Mesendoderm (in vitro differentiated cells): ENCODE results near the gene MEF2C.

ENCODE experiments used
- DNase-seq: peaks from one replicate; pipeline ENCODE4 v3.0.0; 2013
- H2AK5ac ChIP-seq: 2 replicates; pipeline ENCODE4 v1.6.1; 2013; ENCODE audit warnings: low read length, inconsistent platforms
- H2BK120ac ChIP-seq: 2 replicates; pipeline ENCODE4 v1.6.1; 2013; ENCODE audit warnings: low read depth, mild to moderate bottlenecking, low read length, moderate library complexity, mixed read lengths
- H2BK15ac ChIP-seq: replicated peaks from 2 replicates; pipeline ENCODE4 v1.6.1; 2013; ENCODE audit warnings: low read depth, mild to moderate bottlenecking, moderate library complexity
- H2BK5ac ChIP-seq: 2 replicates; pipeline ENCODE4 v1.6.1; 2013; ENCODE audit warnings: low read length, inconsistent platforms
- H3K18ac ChIP-seq: 2 replicates; pipeline ENCODE4 v1.6.1; 2013; ENCODE audit warnings: mild to moderate bottlenecking, low read length, mixed read lengths
- H3K23ac ChIP-seq: one replicate; pipeline ENCODE4 v1.6.1; 2013; ENCODE audit warnings: low read length
- H3K27ac ChIP-seq: 2 replicates; pipeline ENCODE4 v1.5.1; 2013; ENCODE audit warnings: low read depth, mild to moderate bottlenecking, inconsistent platforms, low read length, moderate library complexity
- H3K27me3 ChIP-seq: 2 replicates; pipeline ENCODE4 v1.6.1; 2013; ENCODE audit warnings: low read length, control low read depth, mild to moderate bottlenecking, inconsistent platforms; ENCODE audit not compliant: insufficient read depth, poor library complexity
- H3K36me3 ChIP-seq: 2 replicates; pipeline ENCODE4 v1.6.1; 2013; ENCODE audit warnings: low read length, inconsistent platforms; ENCODE audit not compliant: control insufficient read depth, insufficient read depth
- H3K4ac ChIP-seq: one replicate; pipeline ENCODE4 v1.6.1; 2013; ENCODE audit warnings: low read depth, mild to moderate bottlenecking, low read length, moderate library complexity
- H3K4me1 ChIP-seq: 2 replicates; pipeline ENCODE4 v1.6.1; 2013; ENCODE audit warnings: low read depth, low read length, inconsistent platforms; ENCODE audit not compliant: control insufficient read depth
- H3K4me2 ChIP-seq: 2 replicates; pipeline ENCODE4 v1.6.1; 2013; ENCODE audit warnings: low read length
- H3K4me3 ChIP-seq: 2 replicates; pipeline ENCODE4 v1.5.1; 2013; ENCODE audit warnings: mild to moderate bottlenecking, low read length
- H3K56ac ChIP-seq: one replicate; pipeline ENCODE4 v1.6.1; 2013; ENCODE audit warnings: low read length
- H3K79me1 ChIP-seq: 2 replicates; pipeline ENCODE4 v1.6.1; 2013; ENCODE audit warnings: low read length, inconsistent platforms
- H3K79me2 ChIP-seq: 2 replicates; pipeline ENCODE4 v1.6.1; 2013; ENCODE audit warnings: mild to moderate bottlenecking, low read length; ENCODE audit not compliant: control insufficient read depth, insufficient read depth
- H3K9ac ChIP-seq: 2 replicates; pipeline ENCODE4 v1.6.1; 2013; ENCODE audit warnings: low read length, inconsistent platforms
- H4K5ac ChIP-seq: one replicate; pipeline ENCODE4 v1.6.1; 2013; ENCODE audit warnings: low read length
- H4K8ac ChIP-seq: one replicate; pipeline ENCODE4 v1.6.1; 2013; ENCODE audit warnings: low read depth, mild to moderate bottlenecking, control low read depth, low read length, moderate library complexity
- WGBS: extraction: QIAGEN DNeasy Blood & Tissue Kit; methylation state at CpG from one replicate; pipeline ENCODE4 v1.1.7; 2013; ENCODE audit warnings: low lambda C conversion rate, missing lambda C conversion rate; ENCODE audit not compliant: insufficient coverage; ENCODE audit errors: extremely low coverage; 5-methylcytosine and 5-hydroxymethylcytosine counted together

MEF2C gene

DNA sequence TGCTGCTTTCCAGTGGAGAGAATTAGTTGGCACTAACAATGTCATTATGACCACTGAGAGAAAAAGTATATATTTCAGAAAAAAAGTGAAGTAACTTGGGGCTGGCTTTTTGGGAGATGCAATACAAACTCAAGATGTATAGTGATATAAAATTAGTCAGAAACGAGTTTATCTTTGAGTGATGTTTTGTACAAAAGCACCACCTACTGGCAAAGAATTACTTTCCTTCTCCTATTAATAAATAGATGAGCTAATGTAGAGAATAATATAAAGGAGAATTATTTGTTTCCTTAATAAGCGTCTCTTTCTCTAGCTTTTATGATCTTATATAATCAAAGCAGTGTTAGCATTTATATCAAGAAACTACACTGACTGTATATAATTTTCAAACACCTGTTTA, 158.8 kb downstream of the MEF2C start:
- Histone ChIP-seq H3K4me3 (no peak overlapping the region), H3K4ac (no peak overlapping the region), H3K27ac (no peak overlapping the region), H3K36me3 (no peaks in the 10 kb centered on the region), H3K27me3 (no peaks in the 10 kb centered on the region), H2AK5ac (no peak overlapping the region), H3K4me2 (no peak overlapping the region), H2BK5ac (no peak overlapping the region), H3K9ac (no peak overlapping the region), H3K56ac (no peak overlapping the region), H3K79me2 (no peaks in the 10 kb centered on the region), H3K23ac (no peak overlapping the region), H4K5ac (no peak overlapping the region), H3K18ac (no peak overlapping the region), H2BK120ac (no peak overlapping the region), H3K4me1 (no peaks in the 10 kb centered on the region), H2BK15ac (no peak overlapping the region), H3K79me1 (no peaks in the 10 kb centered on the region), H4K8ac (no peak overlapping the region)
- DNase-seq: no peak
- WGBS: no CpG with 5 or more reads among the region's 2 CpGs

DNA sequence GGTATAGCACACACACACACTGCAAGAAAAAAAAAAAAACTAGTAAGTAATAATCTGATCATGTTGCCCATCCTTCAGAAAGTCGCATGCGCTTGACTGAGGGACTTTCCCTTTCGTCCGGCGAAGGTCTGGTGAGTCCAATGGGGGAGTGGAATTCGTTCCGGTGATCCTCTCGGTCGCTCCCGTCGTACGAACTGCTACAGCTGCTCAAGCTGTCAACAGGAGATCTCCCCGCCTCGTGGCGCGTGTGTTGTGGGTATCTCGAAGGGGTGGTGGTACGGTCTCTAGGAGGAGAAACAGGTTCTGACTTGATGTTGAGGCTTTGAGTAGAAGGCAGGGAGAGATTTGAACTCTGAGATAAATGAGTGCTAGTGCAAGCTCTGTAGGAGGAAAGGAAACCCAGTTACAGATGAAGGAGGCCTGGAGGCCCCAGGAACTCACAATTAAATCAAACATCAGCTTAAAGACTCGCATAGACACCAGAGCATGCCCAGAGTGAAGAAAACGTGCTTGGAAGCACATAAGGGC, 160.4 kb downstream of the MEF2C start:
- Histone ChIP-seq H3K27me3 (no peaks in the 10 kb centered on the region), H3K36me3 (no peaks in the 10 kb centered on the region), H3K27ac (no peak overlapping the region), H2BK120ac (no peak overlapping the region), H3K4ac (no peak overlapping the region), H2BK5ac (no peak overlapping the region), H3K79me2 (no peaks in the 10 kb centered on the region), H2BK15ac (no peak overlapping the region), H3K4me1 (no peaks in the 10 kb centered on the region), H3K79me1 (no peaks in the 10 kb centered on the region), H3K56ac (no peak overlapping the region), H3K18ac (no peak overlapping the region), H4K5ac (no peak overlapping the region), H3K23ac (no peak overlapping the region), H3K9ac (no peak overlapping the region), H3K4me2 (no peak overlapping the region), H3K4me3 (no peak overlapping the region), H2AK5ac (no peak overlapping the region), H4K8ac (no peak overlapping the region)
- peak; percentile 16 for DNase-seq
- no CpG with 5 or more reads among the region's 20 CpGs for WGBS

DNA sequence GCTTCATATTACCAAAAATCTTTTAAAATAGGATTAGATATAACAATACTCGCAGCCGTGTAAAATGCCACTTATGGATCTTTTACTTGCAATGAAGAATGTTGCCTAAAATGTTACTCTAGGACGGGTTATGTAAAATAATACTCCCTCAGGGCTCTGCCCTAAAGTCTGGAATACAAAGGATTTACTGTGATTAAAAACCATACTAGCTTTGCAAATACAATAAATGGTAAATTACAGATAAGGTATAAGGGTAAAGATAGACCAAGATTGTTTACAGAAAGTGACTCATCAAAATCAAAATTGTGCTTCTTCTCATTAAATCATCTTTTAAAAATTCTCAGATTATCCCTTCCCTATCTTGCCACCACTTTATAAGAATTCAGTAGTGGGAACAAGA, 163.6 kb downstream of the MEF2C start:
- Histone ChIP-seq H4K5ac (no peak overlapping the region), H2BK120ac (no peak overlapping the region), H3K4me2 (no peak overlapping the region), H4K8ac (no peak overlapping the region), H3K56ac (no peak overlapping the region), H3K79me2 (no peaks in the 10 kb centered on the region), H3K23ac (no peak overlapping the region), H2BK5ac (no peak overlapping the region), H3K27ac (no peak overlapping the region), H3K36me3 (no peaks in the 10 kb centered on the region), H3K18ac (no peak overlapping the region), H3K4ac (no peak overlapping the region), H3K9ac (no peak overlapping the region), H3K79me1 (no peaks in the 10 kb centered on the region), H3K4me3 (no peak overlapping the region), H2BK15ac (no peak overlapping the region), H3K27me3 (no peaks in the 10 kb centered on the region), H2AK5ac (no peak overlapping the region), H3K4me1 (no peaks in the 10 kb centered on the region)
- DNase-seq: no peak
- no CpG with 5 or more reads among the region's 3 CpGs for WGBS

DNA sequence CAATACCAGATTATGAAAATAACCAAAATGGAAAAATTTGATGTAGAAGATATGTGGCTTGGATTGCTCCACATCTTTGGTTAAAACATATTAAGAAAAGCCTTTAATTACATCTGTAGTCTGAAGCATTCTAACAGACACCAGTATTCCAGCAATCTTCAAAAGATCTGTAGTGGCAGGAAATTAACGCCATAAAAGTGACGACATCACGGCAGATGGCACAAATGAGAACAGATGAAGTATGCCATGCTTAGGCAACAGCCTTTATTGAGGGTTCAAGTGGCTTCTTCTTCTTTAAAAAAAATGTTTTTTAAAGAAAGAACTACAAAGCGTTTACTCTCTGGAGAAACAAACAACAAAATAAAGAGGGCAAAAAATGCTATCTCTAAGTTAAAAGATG, 164.2 kb downstream of the MEF2C start:
- H2BK15ac ChIP-seq: no peak overlapping the region
- no peak overlapping the region for H4K5ac ChIP-seq
- no peak overlapping the region for H3K27ac ChIP-seq
- H3K18ac ChIP-seq: no peak overlapping the region
- no peaks in the 10 kb centered on the region for H3K79me2 ChIP-seq
- no peak overlapping the region for H2BK5ac ChIP-seq
- no peak overlapping the region for H3K9ac ChIP-seq
- H2AK5ac ChIP-seq: no peak overlapping the region
- no peak overlapping the region for H3K4me3 ChIP-seq
- H3K56ac ChIP-seq: no peak overlapping the region
- H3K79me1 ChIP-seq: no peaks in the 10 kb centered on the region
- no peak overlapping the region for H3K4ac ChIP-seq
- WGBS: no CpG with 5 or more reads among the region's 4 CpGs
- H3K27me3 ChIP-seq: no peaks in the 10 kb centered on the region
- H4K8ac ChIP-seq: no peak overlapping the region
- H3K23ac ChIP-seq: no peak overlapping the region
- no peak for DNase-seq
- H2BK120ac ChIP-seq: no peak overlapping the region
- no peaks in the 10 kb centered on the region for H3K36me3 ChIP-seq
- no peak overlapping the region for H3K4me2 ChIP-seq
- H3K4me1 ChIP-seq: no peaks in the 10 kb centered on the region

DNA sequence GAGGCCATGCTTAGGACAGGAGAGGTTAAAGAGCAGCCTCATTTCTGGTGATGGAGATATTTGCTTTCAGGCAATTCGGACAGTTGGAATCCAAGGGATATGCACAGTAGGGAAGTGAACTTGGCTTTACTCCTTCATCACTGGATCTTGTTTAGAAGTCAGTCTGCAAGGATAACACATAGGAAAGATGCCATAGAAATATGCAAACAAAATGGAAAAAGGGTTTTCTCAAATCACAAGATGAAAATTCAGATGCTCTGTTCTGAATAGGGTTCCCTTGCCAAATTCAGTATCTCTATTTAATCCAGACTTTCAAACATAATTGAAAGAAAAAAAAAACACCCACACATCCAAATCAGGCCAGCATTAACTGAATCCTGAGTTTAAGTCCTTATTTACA, 166.9 kb downstream of the MEF2C start:
- no peak overlapping the region for H3K9ac ChIP-seq
- H2BK5ac ChIP-seq: no peak overlapping the region
- no peak overlapping the region for H3K4ac ChIP-seq
- H3K23ac ChIP-seq: no peak overlapping the region
- WGBS: no CpG with 5 or more reads among the region's 1 CpG
- no peak overlapping the region for H4K8ac ChIP-seq
- no peaks in the 10 kb centered on the region for H3K36me3 ChIP-seq
- no peak overlapping the region for H2BK120ac ChIP-seq
- H3K27me3 ChIP-seq: no peaks in the 10 kb centered on the region
- no peak overlapping the region for H3K18ac ChIP-seq
- no peaks in the 10 kb centered on the region for H3K79me2 ChIP-seq
- H3K4me3 ChIP-seq: no peak overlapping the region
- H3K27ac ChIP-seq: no peak overlapping the region
- H4K5ac ChIP-seq: no peak overlapping the region
- H2AK5ac ChIP-seq: no peak overlapping the region
- H3K79me1 ChIP-seq: no peaks in the 10 kb centered on the region
- no peaks in the 10 kb centered on the region for H3K4me1 ChIP-seq
- H2BK15ac ChIP-seq: no peak overlapping the region
- no peak for DNase-seq
- no peak overlapping the region for H3K56ac ChIP-seq
- H3K4me2 ChIP-seq: no peak overlapping the region

DNA sequence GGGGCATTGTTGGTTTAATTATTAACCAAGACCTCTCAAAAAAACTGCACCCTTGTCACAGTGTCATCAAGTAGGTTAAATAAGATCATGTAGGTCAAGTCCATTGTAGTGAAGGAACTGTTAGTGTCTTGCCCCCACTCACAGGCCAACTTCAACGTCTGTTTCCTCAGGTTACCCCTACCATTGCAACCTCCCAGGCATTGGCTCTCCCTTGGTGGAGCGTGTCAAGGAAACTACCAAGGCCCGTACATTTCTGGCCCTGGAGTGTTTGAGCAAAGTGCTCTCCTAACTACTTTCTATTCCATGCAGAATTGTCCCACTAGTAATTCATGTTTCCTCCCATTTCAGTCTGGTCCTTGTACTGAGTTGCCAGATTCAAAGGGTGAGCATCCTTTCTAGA, 167.5 kb downstream of the MEF2C start:
- Histone ChIP-seq H3K4me2 (no peak overlapping the region), H3K4me3 (no peak overlapping the region), H3K79me2 (no peaks in the 10 kb centered on the region), H3K36me3 (no peaks in the 10 kb centered on the region), H3K27ac (no peak overlapping the region), H4K5ac (no peak overlapping the region), H2BK15ac (no peak overlapping the region), H3K27me3 (no peaks in the 10 kb centered on the region), H3K56ac (no peak overlapping the region), H3K79me1 (no peaks in the 10 kb centered on the region), H3K23ac (no peak overlapping the region), H4K8ac (no peak overlapping the region), H2AK5ac (no peak overlapping the region), H3K18ac (no peak overlapping the region), H3K4me1 (no peaks in the 10 kb centered on the region), H3K9ac (no peak overlapping the region), H2BK5ac (no peak overlapping the region), H3K4ac (no peak overlapping the region), H2BK120ac (no peak overlapping the region)
- DNase-seq: no peak
- WGBS: no CpG with 5 or more reads among the region's 3 CpGs
